Endothelial cell of umbilical vein (primary cell): ENCODE measurements around the gene ADARB2. TPM values are rescaled to one million over a fixed set of nuclear protein-coding genes. Genes with fewer than 3 reads are reported as not detected.

Source experiments
- BruUV-seq: library from RNA; stranded (reverse); fragments of 400-500 nt; replicated peaks from 2 replicates; lab custom pipeline; 2021; lab: Mats Ljungman, UMichigan
- CTCF ChIA-PET: fragments of 300-600, 350-600 bp; sonication (Branson Sonifier 250); formaldehyde crosslinking; loops from one replicate; lab custom pipeline; 2021; ENCODE audit warnings: antibody characterized with exemption, inconsistent platforms; lab: Charles Lee
- POLR2A ChIA-PET: fragments of 300-600, 350-600 bp; sonication (Branson Sonifier 250); formaldehyde crosslinking; loops from one replicate; lab custom pipeline; 2021; ENCODE audit warnings: antibody characterized with exemption, inconsistent platforms; lab: Charles Lee
- DNase-seq: peaks from one replicate; pipeline ENCODE4 v3.0.0-alpha.2; 2011; ENCODE audit warnings: low read depth, low spot score
- FAIRE-seq: peaks from 2 replicates; lab custom pipeline; 2011; peaks lifted over from hg19 to GRCh38; lab: Jason Lieb, UNC
- H2AFZ ChIP-seq: 2 replicates; pipeline ENCODE4 v1.6.0; 2012; ENCODE audit warnings: low read depth, low read length, control low read depth, inconsistent platforms
- H3K27ac ChIP-seq: 2 replicates; pipeline ENCODE4 v1.5.1; 2011; ENCODE audit warnings: low read depth, mild to moderate bottlenecking, control low read depth, low read length, moderate library complexity; ENCODE audit not compliant: insufficient read depth
- H3K27me3 ChIP-seq, 2 experiments: 2 replicates each; pipeline versions ENCODE4 v1.6.0 to v1.6.1; 2011; ENCODE audit warnings: low read length in 2 of 2, mixed read lengths in 1 of 2; ENCODE audit not compliant: control insufficient read depth in 2 of 2, insufficient read depth in 2 of 2
- H3K36me3 ChIP-seq, 2 experiments: 2 replicates in 1 of 2; 3 replicates in 1 of 2; pipeline ENCODE4 v1.5.1; 2011; ENCODE audit warnings: low read length in 2 of 2, mild to moderate bottlenecking in 1 of 2, moderate library complexity in 1 of 2; ENCODE audit not compliant: control insufficient read depth in 2 of 2, insufficient read depth in 2 of 2; ENCODE audit errors: extremely low read depth in 1 of 2
- H3K4me1 ChIP-seq: 3 replicates; pipeline ENCODE4 v1.5.1; 2011; ENCODE audit warnings: mild to moderate bottlenecking, low read length; ENCODE audit not compliant: control insufficient read depth, insufficient read depth; ENCODE audit errors: extremely low read depth
- H3K4me2 ChIP-seq: 2 replicates; pipeline ENCODE4 v1.6.1; 2011; ENCODE audit warnings: low read length, control low read depth, mixed read lengths; ENCODE audit not compliant: insufficient read depth
- H3K4me3 ChIP-seq, 3 experiments: fragments of 200-600 bp in 1 of 3; sonication (generic), shearing (Covaris generic) in 1 of 3; replicated peaks in 1 of 3; 2 replicates each; pipeline ENCODE4 v1.5.1; 2011 to 2016; ENCODE audit warnings: control low read depth in 3 of 3, low read length in 3 of 3, mild to moderate bottlenecking in 2 of 3, inconsistent platforms in 1 of 3, low read depth in 1 of 3, moderate library complexity in 1 of 3; ENCODE audit not compliant: insufficient read depth in 1 of 3
- H3K79me2 ChIP-seq: 2 replicates; pipeline ENCODE4 v1.6.0; 2012; ENCODE audit warnings: low read length, inconsistent platforms; ENCODE audit not compliant: control insufficient read depth, insufficient read depth
- H3K9ac ChIP-seq: replicated peaks from 2 replicates; pipeline ENCODE3; 2011; ENCODE audit warnings: low read length, control low read depth; ENCODE audit not compliant: insufficient read depth; ENCODE audit errors: extremely low read depth
- H3K9me1 ChIP-seq: replicated peaks from 3 replicates; pipeline ENCODE4 v1.6.0; 2011; ENCODE audit warnings: mild to moderate bottlenecking, low read length; ENCODE audit not compliant: control insufficient read depth, insufficient read depth; ENCODE audit errors: extremely low read depth
- H3K9me3 ChIP-seq: replicated peaks from 2 replicates; pipeline ENCODE4 v1.5.1; 2012; ENCODE audit warnings: low read length, inconsistent platforms; ENCODE audit not compliant: control insufficient read depth, insufficient read depth
- H4K20me1 ChIP-seq: replicated peaks from 2 replicates; pipeline ENCODE3; 2011; ENCODE audit warnings: mild to moderate bottlenecking, low read length; ENCODE audit not compliant: control insufficient read depth, insufficient read depth; ENCODE audit errors: extremely low read depth
- CTCF ChIP-seq, 2 donors: IDR thresholded peaks; 1 replicate in 1 of 2; 2 replicates in 1 of 2; pipeline ENCODE4 v1.5.1; 2011; ENCODE audit warnings: low read length in 2 of 2, mild to moderate bottlenecking in 2 of 2, moderate library complexity in 2 of 2, control low read depth in 1 of 2, inconsistent platforms in 1 of 2, low read depth in 1 of 2; ENCODE audit not compliant: insufficient read depth in 1 of 2; ENCODE audit errors: extremely low read depth in 1 of 2
- EZH2 ChIP-seq: IDR thresholded peaks from 2 replicates; pipeline ENCODE4 v1.6.1; 2012; ENCODE audit warnings: borderline replicate concordance, low read depth, mild to moderate bottlenecking, moderate library complexity, low read length, inconsistent platforms; ENCODE audit not compliant: severe bottlenecking
- FOS ChIP-seq: IDR thresholded peaks from 2 replicates; pipeline ENCODE4 v1.6.1; 2011; ENCODE audit warnings: mild to moderate bottlenecking, low read length, moderate library complexity, borderline replicate concordance; ENCODE audit not compliant: insufficient read depth
- GATA2 ChIP-seq: IDR thresholded peaks from 2 replicates; pipeline ENCODE4 v1.7.0; 2011; ENCODE audit warnings: low read depth, mild to moderate bottlenecking, moderate library complexity, mixed read lengths, low read length; ENCODE audit not compliant: insufficient read length, insufficient read depth
- JUN ChIP-seq: IDR thresholded peaks from 2 replicates; pipeline ENCODE4 v1.6.1; 2011; ENCODE audit warnings: borderline replicate concordance, low read depth; ENCODE audit not compliant: insufficient read length, insufficient read depth
- MYC ChIP-seq: IDR thresholded peaks from one replicate; pipeline ENCODE4 v1.6.1; 2011; ENCODE audit warnings: mild to moderate bottlenecking, low read depth, low read length
- POLR2A ChIP-seq: IDR thresholded peaks from 2 replicates; pipeline ENCODE4 v1.6.1; 2012; ENCODE audit warnings: low read depth, mild to moderate bottlenecking, control low read depth, low read length
- POLR2AphosphoS5 ChIP-seq: IDR thresholded peaks from 2 replicates; pipeline ENCODE4 v1.6.1; 2012; ENCODE audit warnings: low read depth, mild to moderate bottlenecking, control low read depth, low read length, moderate library complexity; ENCODE audit not compliant: insufficient read depth
- dilution Hi-C: fragments of 300-500 bp; cut with MboI; formaldehyde crosslinking; loops from one replicate; pipeline ENCODE4 v1.15.0; 2019; ENCODE audit warnings: low sequenced_read_pairs; ENCODE audit not compliant: extremely low pct_ligation_motif_present
- intact Hi-C: fragments of 100-400 bp; cut with micrococcal nuclease; formaldehyde crosslinking; loops from one replicate; pipeline ENCODE4 v1.10.0; 2022
- polyA plus RNA-seq, 4 experiments: library from polyadenylated mRNA; depleted of rRNA in 3 of 4; stranded (reverse) in 3 of 4; unstranded in 1 of 4; fragments of >200 nt; gene quantifications; 2 replicates each; pipeline versions ENCODE4 v1.2.1 to v1.2.3, GENCODE V29; 2011 to 2012; ENCODE audit warnings: missing spikeins in 1 of 4
- total RNA-seq: library from RNA; stranded (reverse); gene quantifications from 2 replicates; pipeline ENCODE4 v1.2.3, GENCODE V29; 2021
- TF ChIP-seq, protein P1 (sequence below): IDR thresholded peaks from 2 replicates; pipeline ENCODE4 v1.6.1; 2011; ENCODE audit not compliant: insufficient read depth, insufficient read length

Gene ADARB2
- total and polyA plus RNA-seq, 2 donors (not counting 3 experiments of a cell fraction or from before 2014, with no cell fraction given) = not detected

DNA sequence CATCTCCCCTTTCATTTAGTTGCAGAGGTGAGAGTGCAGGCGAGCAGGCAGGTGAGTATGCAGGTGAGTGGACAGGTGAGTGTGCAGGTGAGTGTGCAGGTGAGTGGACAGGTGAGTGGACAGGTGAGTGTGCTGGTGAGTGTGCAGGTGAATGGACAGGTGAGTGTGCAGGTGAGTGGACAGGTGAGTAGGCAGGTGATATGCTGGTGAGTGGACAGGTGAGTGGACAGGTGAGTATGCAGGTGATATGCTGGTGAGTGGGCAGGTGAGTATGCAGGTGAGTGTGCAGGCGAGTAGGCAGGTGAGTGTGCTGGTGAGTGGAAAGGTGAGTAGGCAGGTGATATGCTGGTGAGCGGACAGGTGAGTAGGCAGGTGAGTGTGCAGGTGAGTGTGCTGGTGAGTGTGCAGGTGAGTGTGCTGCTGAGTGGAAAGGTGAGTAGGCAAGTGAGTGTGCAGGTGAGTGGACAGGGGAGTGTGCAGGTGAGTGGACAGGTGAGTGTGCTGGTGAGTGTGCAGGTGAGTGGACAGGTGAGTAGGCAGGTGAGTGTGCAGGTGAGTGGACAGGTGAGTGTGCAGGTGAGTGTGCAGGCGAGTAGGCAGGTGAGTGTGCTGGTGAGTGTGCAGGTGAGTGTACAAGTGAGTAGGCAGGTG, 165.6 kb downstream of the ADARB2 start:
- no peaks in the 10 kb centered on the region for H3K79me2 ChIP-seq
- H3K4me1 ChIP-seq = no peaks in the 10 kb centered on the region
- dilution Hi-C loops (no loop called here), intact Hi-C loops (no loop called here)
- H3K4me2 ChIP-seq = no peak overlapping the region
- H3K27ac ChIP-seq = no peak overlapping the region
- ChIA-PET CTCF (no interaction called here), POLR2A (no interaction called here)
- H3K27me3 ChIP-seq = no peaks in the 10 kb centered on the region
- H3K9ac ChIP-seq = no peak overlapping the region
- BruUV-seq = no TSS peak
- no peaks in the 10 kb centered on the region for H4K20me1 ChIP-seq
- FAIRE-seq (no peak), DNase-seq (no peak)
- no peak overlapping the region for H2AFZ ChIP-seq
- H3K9me3 ChIP-seq = peaks cover 2% of the 10 kb centered on the region
- H3K4me3 ChIP-seq = no peak overlapping the region
- H3K36me3 ChIP-seq = no peaks in the 10 kb centered on the region
- no peak for TF ChIP-seq CTCF (IDR thresholded peaks at IDR 0.05; ENCODE audit: extremely low read depth in 1 of 2, insufficient read depth in 1 of 2, low read depth in 1 of 2, low read length in 2 of 2)
- TF ChIP-seq, protein P1, sequence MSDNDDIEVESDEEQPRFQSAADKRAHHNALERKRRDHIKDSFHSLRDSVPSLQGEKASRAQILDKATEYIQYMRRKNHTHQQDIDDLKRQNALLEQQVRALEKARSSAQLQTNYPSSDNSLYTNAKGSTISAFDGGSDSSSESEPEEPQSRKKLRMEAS = no peak
- TF ChIP-seq JUN = no peak
- no peak for TF ChIP-seq POLR2AphosphoS5
- no peak for TF ChIP-seq EZH2
- TF ChIP-seq MYC = no peak
- TF ChIP-seq GATA2 = no peak
- TF ChIP-seq FOS = no peak
- no peak for TF ChIP-seq POLR2A
- H3K9me1 ChIP-seq = no peaks in the 10 kb centered on the region
